ENCODE results near the gene SH3BP4. TPM values are rescaled to one million over a fixed set of nuclear protein-coding genes. Genes with fewer than 3 reads are reported as not detected.

Gene SH3BP4
- total RNA-seq, 1 donor from 2014 or later = 1.1 TPM

- ATAC-seq (ENCODE audit: low read depth) = no peak
- CTCF ChIA-PET = no interaction called here
- no peak for DNase-seq
- H3K27ac Mint-ChIP-seq = no peak overlapping the region
- H3K4me1 Mint-ChIP-seq = no peaks in the 10 kb centered on the region
- no peaks in the 10 kb centered on the region for H3K9me3 Mint-ChIP-seq
- intact Hi-C loops (cut with micrococcal nuclease) = no loop called here
- POLR2A ChIA-PET = no interaction called here
- no peaks in the 10 kb centered on the region for H3K36me3 Mint-ChIP-seq (ENCODE audit: low read depth)
- H3K27me3 Mint-ChIP-seq = peaks cover 2% of the 10 kb centered on the region
- no peak for TF ChIP-seq CTCF (IDR thresholded peaks at IDR 0.05)
- H3K4me3 Mint-ChIP-seq = no peak overlapping the region
Measured at GRCh38 chr2:234960175-234961088, 8.6 kb downstream of the SH3BP4 start.

- Mint-ChIP-seq H3K36me3 (ENCODE audit: low read depth) (no peaks in the 10 kb centered on the region), H3K4me3 (no peak overlapping the region), H3K27ac (no peak overlapping the region), H3K9me3 (no peaks in the 10 kb centered on the region), H3K4me1 (no peaks in the 10 kb centered on the region), H3K27me3 (peaks cover 2% of the 10 kb centered on the region)
- intact Hi-C loops (cut with micrococcal nuclease) = no loop called here
- ATAC-seq (ENCODE audit: low read depth) (no peak), DNase-seq (no peak)
- ChIA-PET POLR2A (no interaction called here), CTCF (no interaction called here)
- TF ChIP-seq CTCF (IDR thresholded peaks at IDR 0.05) = no peak
Measured at GRCh38 chr2:234961784-234962183, 10.0 kb downstream of the SH3BP4 start.

- POLR2A ChIA-PET = no interaction called here
- Mint-ChIP-seq H3K4me3 (no peak overlapping the region), H3K9me3 (no peaks in the 10 kb centered on the region), H3K27ac (no peak overlapping the region), H3K36me3 (ENCODE audit: low read depth) (no peaks in the 10 kb centered on the region), H3K4me1 (no peaks in the 10 kb centered on the region), H3K27me3 (peaks cover 6% of the 10 kb centered on the region)
- DNase-seq = no peak
- TF ChIP-seq CTCF (IDR thresholded peaks at IDR 0.05) = no peak
- CTCF ChIA-PET = no interaction called here
- ATAC-seq (ENCODE audit: low read depth) = no peak
- intact Hi-C loops (cut with micrococcal nuclease) = no loop called here
Measured at GRCh38 chr2:234963773-234964615, 12.2 kb downstream of the SH3BP4 start.

GRCh38 chr2:234964631-234965461, 13.0 kb downstream of the SH3BP4 start:
- Mint-ChIP-seq H3K4me3 (no peak overlapping the region), H3K4me1 (peaks cover 3% of the 10 kb centered on the region), H3K27me3 (peaks cover 6% of the 10 kb centered on the region), H3K36me3 (ENCODE audit: low read depth) (no peaks in the 10 kb centered on the region), H3K27ac (no peak overlapping the region), H3K9me3 (no peaks in the 10 kb centered on the region)
- ATAC-seq (ENCODE audit: low read depth) (no peak), DNase-seq (no peak)
- CTCF ChIA-PET = no interaction called here
- intact Hi-C loops (cut with micrococcal nuclease) = no loop called here
- POLR2A ChIA-PET = no interaction called here
- no peak for TF ChIP-seq CTCF (IDR thresholded peaks at IDR 0.05)

All from activated B cell treated with CpG ODN at 0.5 μM for 24 hours (primary cell).